Muscle of leg (tissue), 11 donors: ENCODE results near the gene TLE3. TPM values are rescaled to one million over a fixed set of nuclear protein-coding genes. Genes with fewer than 3 reads are reported as not detected.

ENCODE experiments used
- DNase-seq: peaks from one replicate; pipeline ENCODE4 v3.0.0; 2013
- H3K27ac ChIP-seq: one replicate; pipeline ENCODE4 v1.5.1; 2013; ENCODE audit warnings: mild to moderate bottlenecking, low read length, control low read depth
- H3K27me3 ChIP-seq: one replicate; pipeline ENCODE4 v1.6.1; 2013; ENCODE audit warnings: low read length; ENCODE audit not compliant: control insufficient read depth, insufficient read depth
- H3K36me3 ChIP-seq: one replicate; pipeline ENCODE4 v1.6.1; 2013; ENCODE audit warnings: low read length; ENCODE audit not compliant: control insufficient read depth, insufficient read depth
- H3K4me1 ChIP-seq: one replicate; pipeline ENCODE4 v1.6.1; 2013; ENCODE audit warnings: low read length; ENCODE audit not compliant: control insufficient read depth, insufficient read depth
- H3K4me3 ChIP-seq: one replicate; pipeline ENCODE4 v1.5.1; 2013; ENCODE audit warnings: low read length, control low read depth
- H3K9me3 ChIP-seq: replicated peaks from 2 replicates; pipeline ENCODE4 v1.6.1; 2013; ENCODE audit warnings: low read depth, low read length; ENCODE audit not compliant: control insufficient read depth
- WGBS: methylation state at CpG from one replicate; pipeline ENCODE4 v1.1.5; 2013; ENCODE audit warnings: missing lambda C conversion rate; ENCODE audit not compliant: insufficient coverage; 5-methylcytosine and 5-hydroxymethylcytosine counted together
- polyA plus RNA-seq, 8 donors: library from polyadenylated mRNA; unstranded; fragments of 120-200 nt; gene quantifications; one replicate each; pipeline versions ENCODE4 v1.2.1 to v1.2.3, GENCODE V29; 2013; ENCODE audit warnings: inconsistent platforms in 1 of 8, low replicate concordance in 1 of 8; ENCODE audit not compliant: insufficient read length in 8 of 8, insufficient read depth in 1 of 8
- total RNA-seq: library from RNA; stranded (reverse); fragments of 120-200 nt; gene quantifications from one replicate; pipeline ENCODE4 v1.2.4, GENCODE V29; 2013

The TLE3 gene
- total and polyA plus RNA-seq, 9 donors, result 18.6 to 35.6 (median 28.9) TPM

GRCh38 chr15:70094690-70095311, 2.9 kb downstream of the TLE3 start:
- H3K9me3 ChIP-seq, result no peaks in the 10 kb centered on the region
- peak; percentile 42 for DNase-seq
- H3K4me3 ChIP-seq, result peak overlapping the region; percentile 93
- H3K27me3 ChIP-seq, result peaks cover 5% of the 10 kb centered on the region
- WGBS, result 0% methylated on average over 2 of the region's 8 CpGs
- peaks cover 63% of the 10 kb centered on the region for H3K4me1 ChIP-seq
- peaks cover 31% of the 10 kb centered on the region for H3K36me3 ChIP-seq
- no peak overlapping the region for H3K27ac ChIP-seq

- Histone ChIP-seq H3K4me3 (no peak overlapping the region), H3K27ac (no peak overlapping the region)
- peak; percentile 67 for DNase-seq
These were observed 4.0 kb downstream of the TLE3 start for GRCh38 chr15:70093481-70094319.

GRCh38 chr15:70093070-70093469, 4.6 kb downstream of the TLE3 start:
- Histone ChIP-seq H3K36me3 (peaks cover 34% of the 10 kb centered on the region), H3K27ac (no peak overlapping the region), H3K9me3 (no peaks in the 10 kb centered on the region), H3K27me3 (peaks cover 5% of the 10 kb centered on the region), H3K4me3 (no peak overlapping the region), H3K4me1 (peaks cover 71% of the 10 kb centered on the region)
- no peak for DNase-seq
- 13% methylated on average over 1 of the region's 3 CpGs for whole genome bisulfite sequencing

More at GRCh38 chr15:70093481-70094319, 4.0 kb downstream of the TLE3 start:
- peaks cover 5% of the 10 kb centered on the region for H3K27me3 ChIP-seq
- peaks cover 73% of the 10 kb centered on the region for H3K4me1 ChIP-seq
- peaks cover 33% of the 10 kb centered on the region for H3K36me3 ChIP-seq
- H3K9me3 ChIP-seq, result no peaks in the 10 kb centered on the region
- 45% methylated on average over 3 of the region's 11 CpGs for WGBS

- H3K27me3 ChIP-seq, result peaks cover 5% of the 10 kb centered on the region
- no peaks in the 10 kb centered on the region for H3K9me3 ChIP-seq
- no peak overlapping the region for H3K4me3 ChIP-seq
- no peak overlapping the region for H3K27ac ChIP-seq
- H3K36me3 ChIP-seq, result peaks cover 39% of the 10 kb centered on the region
- H3K4me1 ChIP-seq, result peaks cover 73% of the 10 kb centered on the region
- peak; percentile 72 for DNase-seq
- 27% methylated on average over 4 of the region's 6 CpGs for whole genome bisulfite sequencing
These were observed 5.2 kb downstream of the TLE3 start for GRCh38 chr15:70092464-70093027.

GRCh38 chr15:70091726-70092463, 5.8 kb downstream of the TLE3 start:
- peaks cover 44% of the 10 kb centered on the region for H3K36me3 ChIP-seq
- WGBS, result 62% methylated on average over 5 of the region's 12 CpGs

GRCh38 chr15:70090436-70091296, 7.1 kb downstream of the TLE3 start:
- no peak for DNase-seq
- Histone ChIP-seq H3K27me3 (peaks cover 5% of the 10 kb centered on the region), H3K9me3 (no peaks in the 10 kb centered on the region), H3K4me3 (no peak overlapping the region), H3K4me1 (peaks cover 76% of the 10 kb centered on the region), H3K27ac (no peak overlapping the region), H3K36me3 (peaks cover 52% of the 10 kb centered on the region)
- 75% methylated on average over 4 of the region's 8 CpGs for whole genome bisulfite sequencing

More at GRCh38 chr15:70091726-70092463, 5.8 kb downstream of the TLE3 start:
- Histone ChIP-seq H3K27me3 (peaks cover 5% of the 10 kb centered on the region), H3K4me1 (peaks cover 78% of the 10 kb centered on the region), H3K27ac (no peak overlapping the region), H3K4me3 (no peak overlapping the region), H3K9me3 (no peaks in the 10 kb centered on the region)
- no peak for DNase-seq

- whole genome bisulfite sequencing, result 42% methylated on average over 3 of the region's 6 CpGs
- Histone ChIP-seq H3K4me3 (no peak overlapping the region), H3K4me1 (peaks cover 67% of the 10 kb centered on the region), H3K27ac (no peak overlapping the region), H3K36me3 (peaks cover 62% of the 10 kb centered on the region), H3K9me3 (no peaks in the 10 kb centered on the region), H3K27me3 (peaks cover 5% of the 10 kb centered on the region)
- no peak for DNase-seq
These were observed 8.1 kb downstream of the TLE3 start for GRCh38 chr15:70089692-70089971.

GRCh38 chr15:70088887-70089691, 8.6 kb downstream of the TLE3 start:
- no peak overlapping the region for H3K4me3 ChIP-seq
- 20% methylated on average over 15 of the region's 23 CpGs for WGBS
- peaks cover 63% of the 10 kb centered on the region for H3K4me1 ChIP-seq
- H3K36me3 ChIP-seq, result peaks cover 63% of the 10 kb centered on the region
- no peaks in the 10 kb centered on the region for H3K9me3 ChIP-seq
- DNase-seq, result peak; percentile 90
- H3K27ac ChIP-seq, result peak overlapping the region; percentile 37
- H3K27me3 ChIP-seq, result peaks cover 5% of the 10 kb centered on the region

GRCh38 chr15:70088455-70088854, 9.3 kb downstream of the TLE3 start:
- no peaks in the 10 kb centered on the region for H3K9me3 ChIP-seq
- H3K4me3 ChIP-seq, result no peak overlapping the region
- no peak overlapping the region for H3K27ac ChIP-seq
- WGBS, result 57% methylated on average over 1 of the region's 3 CpGs
- H3K27me3 ChIP-seq, result peaks cover 5% of the 10 kb centered on the region
- peaks cover 57% of the 10 kb centered on the region for H3K4me1 ChIP-seq
- no peak for DNase-seq
- peaks cover 63% of the 10 kb centered on the region for H3K36me3 ChIP-seq
